ENCODE measurements around the gene CCSER1. TPM values are rescaled to one million over a fixed set of nuclear protein-coding genes. Genes with fewer than 3 reads are reported as not detected.

CCSER1 gene
- polyA plus RNA-seq, 1 donor from 2014 or later = 20.8 TPM

DNA sequence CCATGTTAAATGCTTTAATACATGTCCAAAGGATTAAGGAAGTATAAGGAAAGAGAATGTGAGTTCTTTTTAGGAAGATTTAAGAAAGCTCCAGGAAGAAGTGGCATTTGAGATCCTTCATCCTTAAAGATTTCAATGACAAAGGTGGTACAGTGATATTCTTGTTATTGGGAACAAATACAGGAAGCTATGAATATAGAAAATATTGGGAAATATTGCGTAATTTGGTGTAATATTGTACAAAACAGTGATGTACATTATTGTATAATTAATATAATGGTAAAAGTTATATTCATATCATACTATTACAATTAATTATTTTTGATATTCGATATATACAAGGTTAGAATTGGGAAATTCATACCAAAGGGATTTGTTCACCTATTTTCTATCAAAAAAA is 937.9 kb downstream of the CCSER1 start:
- Histone ChIP-seq H3K4me3 (ENCODE audit: low read length) (no peak overlapping the region), H4K20me1 (ENCODE audit: insufficient read depth) (no peaks in the 10 kb centered on the region)

DNA sequence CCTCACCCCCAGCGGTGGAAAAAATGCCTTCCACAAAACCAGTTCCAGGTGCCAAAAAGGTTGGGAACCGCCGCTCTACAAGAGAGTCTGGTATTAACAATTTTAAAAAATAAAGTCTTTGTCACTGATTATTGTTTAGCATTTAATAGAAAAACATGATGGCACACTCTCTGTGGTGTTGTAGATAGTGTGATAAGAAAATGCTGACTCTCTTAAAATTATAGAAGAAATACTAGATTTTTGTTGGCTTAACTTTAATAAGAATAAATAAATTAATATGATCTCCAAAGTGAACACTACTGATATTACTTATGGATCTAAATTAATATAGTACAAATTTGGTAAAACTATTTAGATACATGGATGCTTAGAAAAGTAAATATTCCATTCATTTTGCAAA is 943.5 kb downstream of the CCSER1 start:
- H3K9me3 ChIP-seq (ENCODE audit: low read length) = peaks cover 4% of the 10 kb centered on the region
- no peaks in the 10 kb centered on the region for H3K27me3 ChIP-seq (ENCODE audit: insufficient read depth, low read depth, low read length)
- H4K20me1 ChIP-seq (ENCODE audit: insufficient read depth) = no peaks in the 10 kb centered on the region
- H3K79me2 ChIP-seq (replicated peaks; ENCODE audit: insufficient read depth, low read length) = no peaks in the 10 kb centered on the region
- H3K4me3 ChIP-seq (ENCODE audit: low read length) = no peak overlapping the region
- no peaks in the 10 kb centered on the region for H3K36me3 ChIP-seq (ENCODE audit: insufficient read depth, low read length)
- H3K27ac ChIP-seq (ENCODE audit: low read length) = no peak overlapping the region
- H3F3A ChIP-seq (ENCODE audit: insufficient read depth, low read length, poor library complexity, severe bottlenecking) = no peaks in the 10 kb centered on the region
- H3K9ac ChIP-seq (ENCODE audit: low read length) = no peak overlapping the region
- no peaks in the 10 kb centered on the region for H3K9me2 ChIP-seq (ENCODE audit: insufficient read depth, low read length)
- no peak overlapping the region for H3K4me2 ChIP-seq (ENCODE audit: low read length)
- TF ChIP-seq EZH2 (IDR thresholded peaks at IDR 0.05; ENCODE audit: borderline replicate concordance, insufficient read depth, low read length, poor library complexity, severe bottlenecking) = no peak
- no peak for TF ChIP-seq TAF1 (IDR thresholded peaks at IDR 0.05; ENCODE audit: low read depth)
- TF ChIP-seq, protein P1, sequence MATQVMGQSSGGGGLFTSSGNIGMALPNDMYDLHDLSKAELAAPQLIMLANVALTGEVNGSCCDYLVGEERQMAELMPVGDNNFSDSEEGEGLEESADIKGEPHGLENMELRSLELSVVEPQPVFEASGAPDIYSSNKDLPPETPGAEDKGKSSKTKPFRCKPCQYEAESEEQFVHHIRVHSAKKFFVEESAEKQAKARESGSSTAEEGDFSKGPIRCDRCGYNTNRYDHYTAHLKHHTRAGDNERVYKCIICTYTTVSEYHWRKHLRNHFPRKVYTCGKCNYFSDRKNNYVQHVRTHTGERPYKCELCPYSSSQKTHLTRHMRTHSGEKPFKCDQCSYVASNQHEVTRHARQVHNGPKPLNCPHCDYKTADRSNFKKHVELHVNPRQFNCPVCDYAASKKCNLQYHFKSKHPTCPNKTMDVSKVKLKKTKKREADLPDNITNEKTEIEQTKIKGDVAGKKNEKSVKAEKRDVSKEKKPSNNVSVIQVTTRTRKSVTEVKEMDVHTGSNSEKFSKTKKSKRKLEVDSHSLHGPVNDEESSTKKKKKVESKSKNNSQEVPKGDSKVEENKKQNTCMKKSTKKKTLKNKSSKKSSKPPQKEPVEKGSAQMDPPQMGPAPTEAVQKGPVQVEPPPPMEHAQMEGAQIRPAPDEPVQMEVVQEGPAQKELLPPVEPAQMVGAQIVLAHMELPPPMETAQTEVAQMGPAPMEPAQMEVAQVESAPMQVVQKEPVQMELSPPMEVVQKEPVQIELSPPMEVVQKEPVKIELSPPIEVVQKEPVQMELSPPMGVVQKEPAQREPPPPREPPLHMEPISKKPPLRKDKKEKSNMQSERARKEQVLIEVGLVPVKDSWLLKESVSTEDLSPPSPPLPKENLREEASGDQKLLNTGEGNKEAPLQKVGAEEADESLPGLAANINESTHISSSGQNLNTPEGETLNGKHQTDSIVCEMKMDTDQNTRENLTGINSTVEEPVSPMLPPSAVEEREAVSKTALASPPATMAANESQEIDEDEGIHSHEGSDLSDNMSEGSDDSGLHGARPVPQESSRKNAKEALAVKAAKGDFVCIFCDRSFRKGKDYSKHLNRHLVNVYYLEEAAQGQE (IDR thresholded peaks at IDR 0.05; ENCODE audit: borderline replicate concordance) = no peak
- H2AFZ ChIP-seq (ENCODE audit: low read depth, low read length) = no peak overlapping the region

More for the DNA sequence above, 937.9 kb downstream of the CCSER1 start:
- H3K79me2 ChIP-seq (replicated peaks; ENCODE audit: insufficient read depth, low read length) = no peaks in the 10 kb centered on the region
- no peak overlapping the region for H3K9ac ChIP-seq (ENCODE audit: low read length)
- H3K36me3 ChIP-seq (ENCODE audit: insufficient read depth, low read length) = no peaks in the 10 kb centered on the region
- no peaks in the 10 kb centered on the region for H3K9me2 ChIP-seq (ENCODE audit: insufficient read depth, low read length)
- no peak overlapping the region for H2AFZ ChIP-seq (ENCODE audit: low read depth, low read length)
- H3K27ac ChIP-seq (ENCODE audit: low read length) = no peak overlapping the region
- TF ChIP-seq EZH2 (IDR thresholded peaks at IDR 0.05; ENCODE audit: borderline replicate concordance, insufficient read depth, low read length, poor library complexity, severe bottlenecking) = no peak
- no peak for TF ChIP-seq POLR2AphosphoS5 (IDR thresholded peaks at IDR 0.05)
- TF ChIP-seq MXI1 (conservative IDR thresholded peaks at IDR 0.05; ENCODE audit: poor library complexity, severe bottlenecking) = no peak
- no peak for TF ChIP-seq RAD21 (conservative IDR thresholded peaks at IDR 0.05)
- TF ChIP-seq EP300 (conservative IDR thresholded peaks at IDR 0.05; ENCODE audit: poor library complexity, severe bottlenecking) = no peak
- TF ChIP-seq, protein P2, sequence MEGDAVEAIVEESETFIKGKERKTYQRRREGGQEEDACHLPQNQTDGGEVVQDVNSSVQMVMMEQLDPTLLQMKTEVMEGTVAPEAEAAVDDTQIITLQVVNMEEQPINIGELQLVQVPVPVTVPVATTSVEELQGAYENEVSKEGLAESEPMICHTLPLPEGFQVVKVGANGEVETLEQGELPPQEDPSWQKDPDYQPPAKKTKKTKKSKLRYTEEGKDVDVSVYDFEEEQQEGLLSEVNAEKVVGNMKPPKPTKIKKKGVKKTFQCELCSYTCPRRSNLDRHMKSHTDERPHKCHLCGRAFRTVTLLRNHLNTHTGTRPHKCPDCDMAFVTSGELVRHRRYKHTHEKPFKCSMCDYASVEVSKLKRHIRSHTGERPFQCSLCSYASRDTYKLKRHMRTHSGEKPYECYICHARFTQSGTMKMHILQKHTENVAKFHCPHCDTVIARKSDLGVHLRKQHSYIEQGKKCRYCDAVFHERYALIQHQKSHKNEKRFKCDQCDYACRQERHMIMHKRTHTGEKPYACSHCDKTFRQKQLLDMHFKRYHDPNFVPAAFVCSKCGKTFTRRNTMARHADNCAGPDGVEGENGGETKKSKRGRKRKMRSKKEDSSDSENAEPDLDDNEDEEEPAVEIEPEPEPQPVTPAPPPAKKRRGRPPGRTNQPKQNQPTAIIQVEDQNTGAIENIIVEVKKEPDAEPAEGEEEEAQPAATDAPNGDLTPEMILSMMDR (IDR thresholded peaks at IDR 0.05; ENCODE audit: poor library complexity, severe bottlenecking) = no peak
- TF ChIP-seq SMC3 (conservative IDR thresholded peaks at IDR 0.05; ENCODE audit: poor library complexity) = no peak
- TF ChIP-seq, protein P1 (IDR thresholded peaks at IDR 0.05; ENCODE audit: borderline replicate concordance) = no peak
- H3F3A ChIP-seq (ENCODE audit: insufficient read depth, low read length, poor library complexity, severe bottlenecking) = no peaks in the 10 kb centered on the region
- no peak overlapping the region for H3K4me2 ChIP-seq (ENCODE audit: low read length)
- no peaks in the 10 kb centered on the region for H3K27me3 ChIP-seq (ENCODE audit: insufficient read depth, low read depth, low read length)
- H3K9me3 ChIP-seq (ENCODE audit: low read length) = peaks cover under 1% of the 10 kb centered on the region

Measured in neural cell (in vitro differentiated cells).